Heart left ventricle (tissue), 16 donors: Measurements from ENCODE around the gene FOCAD. TPM values are rescaled to one million over a fixed set of nuclear protein-coding genes. Genes with fewer than 3 reads are reported as not detected.
A peak's percentile ranks its signal among the peaks of the same experiment; 100 is the strongest.

ENCODE experiments used
- ATAC-seq, 4 donors: fragments of 200-7000 bp; cut with Tn5 transposase; one replicate each; pipeline ENCODE4 v1.9.1; 2020 to 2022; ENCODE audit warnings: moderate library complexity in 4 of 4, mild to moderate bottlenecking in 3 of 4, moderate number of reproducible peaks in 1 of 4
- DNase-seq, 5 donors: peaks; one replicate each; pipeline ENCODE4 v3.0.0-alpha.2; 2020
- H3K27ac ChIP-seq, 12 donors: fragments of 200-600 bp; sonication (generic) in 4 of 12; one replicate each; pipeline versions ENCODE4 v1.5.0 to v1.8.0; 2016 to 2022; ENCODE audit warnings: mild to moderate bottlenecking in 2 of 12
- H3K27me3 ChIP-seq, 9 donors: fragments of 200-600 bp; sonication (generic) in 2 of 9; one replicate each; pipeline versions ENCODE4 v1.5.1 to v1.8.0; 2016 to 2022; ENCODE audit warnings: mild to moderate bottlenecking in 3 of 9
- H3K36me3 ChIP-seq, 9 donors: fragments of 200-600 bp; sonication (generic) in 2 of 9; one replicate each; pipeline versions ENCODE4 v1.5.0 to v1.8.0; 2018 to 2022; ENCODE audit warnings: mild to moderate bottlenecking in 2 of 9
- H3K4me1 ChIP-seq, 12 donors: fragments of 200-600 bp; sonication (generic) in 4 of 12; one replicate each; pipeline versions ENCODE4 v1.5.0 to v1.8.0; 2016 to 2022; ENCODE audit warnings: mild to moderate bottlenecking in 3 of 12
- H3K4me3 ChIP-seq, 12 donors: fragments of 200-600 bp; sonication (generic) in 4 of 12; one replicate each; pipeline versions ENCODE4 v1.5.0 to v1.8.0; 2017 to 2022; ENCODE audit warnings: mild to moderate bottlenecking in 9 of 12, moderate library complexity in 4 of 12
- H3K9me3 ChIP-seq, 12 donors: fragments of 200-600 bp; sonication (generic) in 4 of 12; one replicate each; pipeline versions ENCODE4 v1.5.0 to v1.8.0; 2016 to 2022; ENCODE audit warnings: mild to moderate bottlenecking in 1 of 12
- CTCF ChIP-seq, 12 donors: fragments of 200-600 bp; sonication (generic) in 4 of 12; IDR thresholded peaks; one replicate each; pipeline versions ENCODE4 v1.5.0 to v1.8.0; 2018 to 2022; ENCODE audit warnings: antibody characterized with exemption in 12 of 12, mild to moderate bottlenecking in 5 of 12
- POLR2A ChIP-seq, 2 donors: fragments of 450-650 bp; IDR thresholded peaks; one replicate each; pipeline ENCODE4 v1.6.1; 2017; ENCODE audit warnings: antibody characterized with exemption in 2 of 2, mild to moderate bottlenecking in 2 of 2, moderate library complexity in 2 of 2
- WGBS, 4 donors: extraction: QIAGEN DNeasy Blood & Tissue Kit in 2 of 4; methylation state at CpG; one replicate each; pipeline versions ENCODE4 v1.1.5 to v1.1.7; 2013 to 2018; 5-methylcytosine and 5-hydroxymethylcytosine counted together
- intact Hi-C, 10 donors: fragments of 100-400 bp; cut with DNase I; formaldehyde crosslinking; loops; one replicate each; pipeline versions ENCODE4 v1.11.1 to v1.14.2; 2022
- polyA plus RNA-seq, 2 donors: library from polyadenylated mRNA; stranded (reverse); fragments of 200-250 nt; gene quantifications; one replicate each; pipeline ENCODE4 v1.2.3, GENCODE V29; 2013
- total RNA-seq, 9 donors: library from RNA; depleted of rRNA in 2 of 9; stranded (reverse); fragments of >200 nt in 2 of 9; fragmentation: NEBNext Ultra II Directional in 3 of 9; extraction: Animal tissue kit (Norgen Biotek cat#: 25700) in 3 of 9; gene quantifications; one replicate each; pipeline versions ENCODE4 v1.1.0 to v1.2.4, GENCODE V29; 2016 to 2023
- donor health status: ischemic (EF 13 %, LVEDD 7.1; RV severe dilation, severe dysfunction).
- donor health status: healthy with polysubstance abuse.
- donor health status: DM: no; HTN: yes; CAD: no.
- donor health status: DM: no; HTN: no; CAD: no.
- donor health status: ischemic (EF 25% LVEDD 6.9; RV normal size, moderate dysfunction).
- donor health status: ischemic (EF 25% LVEDD 5.7; RV mildly dilated, moderate dysfunction).
- donor health status: healthy.
- donor health status: DM: yes; HTN: yes; CAD: no.
- donor health status: ischemic (EF 35%, LVEDD 5.7; RV mildly dilated, moderate dysfunction).
- donor health status: nonischemic (EF 11% LVEDD 7.7; RV severe dilation, severe dysfunction).
- donor health status: DM: yes; HTN: yes; CAD: no.
- donor health status: PGD.
- donor health status: ischemic (EF 29% LVEDD 5.4; RV normal size, mild dysfunction).
- donor health status: nonischemic (EF 23%, LVEDD 6.1; RV moderate dilation, normal function).

FOCAD gene
- total and polyA plus RNA-seq, 11 donors, result 8.6 to 39.5 (median 28.3) TPM

GRCh38 chr9:20990867-20991266 lies 306.8 kb downstream of the FOCAD start:
- H3K36me3 ChIP-seq, result peaks cover 0 to 80% (median 27%) of the 10 kb centered on the region in 9 donors
- ATAC-seq (peak; percentile 43 to 83 (median 72)), DNase-seq (peak in 4 of 5 donors; percentile 29 to 37 (median 35))
- 85 to 96% (median 90%) methylated on average over 2 of the region's 2 CpGs for WGBS, 4 donors
- no peak overlapping the region for H3K4me3 ChIP-seq
- H3K27me3 ChIP-seq, result no peaks in the 10 kb centered on the region
- H3K9me3 ChIP-seq, result no peaks in the 10 kb centered on the region
- no peak for TF ChIP-seq POLR2A (IDR thresholded peaks at IDR 0.05)
- no peak for TF ChIP-seq CTCF (IDR thresholded peaks at IDR 0.05)
- intact Hi-C loops, result loop anchor here in 1 of 10 donors (10.0 kb wide), 1 partner anchor 124 kb away; no protein-coding TSS in a partner anchor
- peak overlapping the region in 1 of 12 donors; percentile 79 for H3K27ac ChIP-seq
- peaks cover 0 to 21% (median 0%) of the 10 kb centered on the region in 12 donors for H3K4me1 ChIP-seq

DNA sequence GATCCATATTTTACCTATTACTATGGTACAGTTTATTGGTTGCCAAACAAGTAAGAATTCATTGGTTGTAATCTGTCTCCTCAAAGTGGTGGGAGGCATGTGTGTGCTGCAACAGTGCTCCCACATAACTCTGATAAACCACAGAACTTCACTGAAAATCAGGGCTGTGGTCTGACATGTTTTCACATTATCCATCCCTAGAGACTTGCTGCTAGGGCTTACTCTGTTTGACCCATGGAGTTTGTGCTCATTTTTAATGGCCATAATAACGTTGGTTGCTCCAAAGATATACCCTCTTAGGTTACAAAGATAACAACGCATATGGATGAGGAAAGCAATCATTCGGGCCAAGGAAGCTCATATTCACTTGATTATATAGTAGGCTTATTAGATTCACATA lies 310.4 kb downstream of the FOCAD start:
- Histone ChIP-seq H3K4me1 (peaks cover 0 to 17% (median 0%) of the 10 kb centered on the region in 12 donors), H3K9me3 (no peaks in the 10 kb centered on the region), H3K36me3 (peaks cover 0 to 76% (median 21%) of the 10 kb centered on the region in 9 donors), H3K4me3 (no peak overlapping the region), H3K27me3 (no peaks in the 10 kb centered on the region), H3K27ac (no peak overlapping the region)
- 65 to 66% (median 66%) methylated on average over 3 of the region's 3 CpGs for WGBS, 4 donors
- intact Hi-C loops, result loop anchor here in 1 of 10 donors (10.0 kb wide), 1 partner anchor 120 kb away; no protein-coding TSS in a partner anchor
- ATAC-seq, result no peak
- no peak for DNase-seq
- TF ChIP-seq CTCF (IDR thresholded peaks at IDR 0.05), result no peak
- TF ChIP-seq POLR2A (IDR thresholded peaks at IDR 0.05), result no peak

DNA sequence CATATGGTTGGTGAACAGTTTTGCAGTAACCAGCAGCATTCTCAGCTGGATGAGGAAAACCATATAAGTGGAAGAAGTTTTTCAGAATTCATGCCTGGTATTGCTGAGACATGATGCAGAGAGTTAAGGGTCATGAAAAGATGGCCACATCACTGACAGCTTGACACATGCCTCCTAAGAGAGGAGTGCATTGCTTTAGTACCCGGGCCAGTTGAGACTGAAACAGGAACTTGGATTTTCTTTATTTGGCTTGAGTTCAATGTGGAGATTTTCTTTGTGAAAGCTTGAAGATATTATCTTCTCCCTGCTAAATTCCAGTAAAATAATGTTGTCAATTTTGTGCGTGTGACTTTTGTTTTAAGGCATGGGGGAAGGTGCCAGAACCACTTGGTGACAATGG lies 311.6 kb downstream of the FOCAD start:
- WGBS, 4 donors, result 56 to 68% (median 62%) methylated on average over 2 of the region's 2 CpGs
- H3K36me3 ChIP-seq, result peaks cover 0 to 67% (median 13%) of the 10 kb centered on the region in 9 donors

DNA sequence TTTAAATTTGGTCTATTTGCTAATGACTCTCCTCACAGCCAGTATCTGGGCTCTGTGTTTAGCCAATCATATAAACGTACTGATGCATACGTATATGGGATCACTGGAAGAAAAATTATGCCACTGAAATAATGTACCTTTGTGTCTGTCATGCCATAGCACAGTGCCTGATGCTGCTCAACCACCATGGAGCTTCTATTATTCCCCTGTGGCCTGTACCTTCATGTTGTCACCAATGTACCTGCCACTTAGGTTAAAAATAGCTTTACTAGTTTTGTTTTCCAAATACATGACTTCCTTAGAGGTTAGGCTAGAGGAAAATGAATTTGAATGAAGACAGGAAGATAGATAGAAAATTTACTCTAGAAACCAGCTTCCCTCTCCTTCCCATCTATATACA lies 312.8 kb downstream of the FOCAD start:
- no peak overlapping the region for H3K4me3 ChIP-seq
- TF ChIP-seq CTCF (IDR thresholded peaks at IDR 0.05), result no peak
- TF ChIP-seq POLR2A (IDR thresholded peaks at IDR 0.05), result no peak
- peaks cover 0 to 55% (median 9%) of the 10 kb centered on the region in 9 donors for H3K36me3 ChIP-seq
- H3K4me1 ChIP-seq, result no peaks in the 10 kb centered on the region
- WGBS, 4 donors, result 93 to 98% (median 95%) methylated on average over 2 of the region's 2 CpGs
- H3K9me3 ChIP-seq, result peaks cover 0 to 14% (median 0%) of the 10 kb centered on the region in 12 donors
- H3K27ac ChIP-seq, result no peak overlapping the region
- H3K27me3 ChIP-seq, result no peaks in the 10 kb centered on the region
- no peak for DNase-seq
- intact Hi-C loops, result loop anchor here in 1 of 10 donors (10.0 kb wide), 1 partner anchor 118 kb away; no protein-coding TSS in a partner anchor
- ATAC-seq, result no peak

More for the DNA sequence above, 311.6 kb downstream of the FOCAD start:
- Histone ChIP-seq H3K4me1 (peaks cover 0 to 6% (median 0%) of the 10 kb centered on the region in 12 donors), H3K27ac (no peak overlapping the region), H3K9me3 (peaks cover 0 to 4% (median 0%) of the 10 kb centered on the region in 12 donors), H3K4me3 (no peak overlapping the region), H3K27me3 (no peaks in the 10 kb centered on the region)
- TF ChIP-seq POLR2A (IDR thresholded peaks at IDR 0.05), result no peak
- TF ChIP-seq CTCF (IDR thresholded peaks at IDR 0.05), result no peak
- DNase-seq, result no peak
- intact Hi-C loops, result loop anchor here in 1 of 10 donors (10.0 kb wide), 1 partner anchor 119 kb away; no protein-coding TSS in a partner anchor
- no peak for ATAC-seq
